Astrocyte (in vitro differentiated cells and primary cell): ENCODE data around the gene ADCY5. TPM values are rescaled to one million over a fixed set of nuclear protein-coding genes. Genes with fewer than 3 reads are reported as not detected.

Source experiments
- DNase-seq: peaks from one replicate; pipeline ENCODE4 v3.0.0-alpha.2; 2010; ENCODE audit warnings: low read depth
- FAIRE-seq: peaks from 2 replicates; lab custom pipeline; 2011; peaks lifted over from hg19 to GRCh38; lab: Jason Lieb, UNC
- H2AFZ ChIP-seq: 2 replicates; pipeline ENCODE4 v1.6.0; 2012; ENCODE audit warnings: low read depth, low read length, inconsistent platforms
- H3K27ac ChIP-seq: 2 replicates; pipeline ENCODE4 v1.5.1; 2011; ENCODE audit warnings: low read depth, low read length, inconsistent platforms
- H3K27me3 ChIP-seq: 2 replicates; pipeline ENCODE4 v1.6.0; 2011; ENCODE audit warnings: low read length, inconsistent platforms; ENCODE audit not compliant: insufficient read depth
- H3K36me3 ChIP-seq: 2 replicates; pipeline ENCODE4 v1.5.1; 2011; ENCODE audit warnings: low read length, inconsistent platforms; ENCODE audit not compliant: insufficient read depth
- H3K4me1 ChIP-seq: 2 replicates; pipeline ENCODE4 v1.5.1; 2011; ENCODE audit warnings: low read length, inconsistent platforms; ENCODE audit not compliant: insufficient read depth
- H3K4me2 ChIP-seq: 2 replicates; pipeline ENCODE4 v1.6.0; 2012; ENCODE audit warnings: low read length, inconsistent platforms
- H3K4me3 ChIP-seq: 2 replicates; pipeline ENCODE4 v1.5.1; 2011; ENCODE audit warnings: low read depth, mild to moderate bottlenecking, low read length, inconsistent platforms; ENCODE audit not compliant: insufficient read depth
- H3K79me2 ChIP-seq: 2 replicates; pipeline ENCODE4 v1.6.0; 2012; ENCODE audit warnings: mild to moderate bottlenecking, low read length, inconsistent platforms; ENCODE audit not compliant: insufficient read depth
- H3K9ac ChIP-seq: 2 replicates; pipeline ENCODE4 v1.6.0; 2012; ENCODE audit warnings: mild to moderate bottlenecking, low read length, inconsistent platforms
- H3K9me3 ChIP-seq: 2 replicates; pipeline ENCODE4 v1.5.1; 2012; ENCODE audit warnings: low read depth, mild to moderate bottlenecking, low read length, inconsistent platforms; ENCODE audit not compliant: insufficient read depth
- H4K20me1 ChIP-seq: 2 replicates; pipeline ENCODE4 v1.6.0; 2012; ENCODE audit warnings: low read length, inconsistent platforms; ENCODE audit not compliant: insufficient read depth
- H3K27ac Mint-ChIP-seq: one replicate; pipeline ENCODE4 v1.8.0; 2021; ENCODE audit warnings: mild to moderate bottlenecking, mixed read lengths; ENCODE audit not compliant: unreplicated experiment
- H3K27me3 Mint-ChIP-seq: one replicate; pipeline ENCODE4 v1.8.0; 2021; ENCODE audit warnings: low read depth, mixed read lengths; ENCODE audit not compliant: unreplicated experiment
- H3K36me3 Mint-ChIP-seq: one replicate; pipeline ENCODE4 v1.8.0; 2021; ENCODE audit warnings: low read depth, mixed read lengths; ENCODE audit not compliant: unreplicated experiment
- H3K4me1 Mint-ChIP-seq: one replicate; pipeline ENCODE4 v1.8.0; 2021; ENCODE audit warnings: low read depth, mixed read lengths; ENCODE audit not compliant: unreplicated experiment
- H3K4me3 Mint-ChIP-seq: one replicate; pipeline ENCODE4 v1.8.0; 2021; ENCODE audit warnings: mild to moderate bottlenecking, moderate library complexity, mixed read lengths; ENCODE audit not compliant: unreplicated experiment
- H3K9me3 Mint-ChIP-seq: one replicate; pipeline ENCODE4 v1.8.0; 2021; ENCODE audit warnings: mild to moderate bottlenecking, mixed read lengths; ENCODE audit not compliant: unreplicated experiment
- EZH2 ChIP-seq: IDR thresholded peaks from 2 replicates; pipeline ENCODE4 v1.6.1; 2012; ENCODE audit warnings: mild to moderate bottlenecking, low read length, inconsistent platforms; ENCODE audit not compliant: insufficient read depth
- total RNA-seq: library from RNA; stranded (reverse); gene quantifications from 2 replicates; pipeline ENCODE4 v1.2.1, GENCODE V29; 2021
- TF ChIP-seq, protein P1 (sequence below): IDR thresholded peaks from 2 replicates; pipeline ENCODE4 v1.5.1; 2011; ENCODE audit warnings: low read depth, mild to moderate bottlenecking, inconsistent platforms, low read length, moderate library complexity; ENCODE audit not compliant: insufficient read depth

Gene ADCY5
- total RNA-seq, 1 donor from 2014 or later: 1.2 TPM

DNA sequence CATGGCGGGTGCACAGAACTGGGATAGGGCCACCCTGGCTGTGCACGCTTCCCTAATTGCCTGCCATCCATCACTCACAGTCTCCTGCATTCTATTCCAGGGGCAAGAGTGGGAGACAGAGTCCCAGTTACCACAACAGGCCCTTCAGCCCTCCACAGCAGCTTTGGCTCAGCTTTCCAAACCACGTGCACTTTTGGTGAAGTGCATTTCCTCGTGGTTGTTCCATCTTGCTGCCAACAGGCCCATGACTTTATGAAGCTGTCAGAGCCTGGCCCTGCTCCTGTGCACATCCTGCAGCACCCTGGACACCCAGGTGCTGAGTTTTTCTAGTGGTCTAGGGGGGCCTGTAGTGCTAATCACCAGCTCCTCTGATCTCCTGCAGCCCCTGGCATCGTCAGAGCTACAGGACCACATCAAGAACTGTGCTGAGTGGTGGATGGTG lies 110.2 kb downstream of the ADCY5 start:
- FAIRE-seq (no peak), DNase-seq (no peak)
- H3K27ac ChIP-seq: no peak overlapping the region
- H4K20me1 ChIP-seq: peaks cover 3% of the 10 kb centered on the region
- peaks cover 37% of the 10 kb centered on the region for H3K27me3 ChIP-seq
- no peaks in the 10 kb centered on the region for H3K79me2 ChIP-seq
- Mint-ChIP-seq H3K4me1 (peaks cover 3% of the 10 kb centered on the region), H3K27me3 (peaks cover 41% of the 10 kb centered on the region), H3K36me3 (peaks cover 3% of the 10 kb centered on the region), H3K9me3 (peaks cover 4% of the 10 kb centered on the region), H3K27ac (no peak overlapping the region), H3K4me3 (no peak overlapping the region)
- H3K9ac ChIP-seq: no peak overlapping the region
- no peaks in the 10 kb centered on the region for H3K36me3 ChIP-seq
- TF ChIP-seq EZH2: no peak
- TF ChIP-seq, protein P1, sequence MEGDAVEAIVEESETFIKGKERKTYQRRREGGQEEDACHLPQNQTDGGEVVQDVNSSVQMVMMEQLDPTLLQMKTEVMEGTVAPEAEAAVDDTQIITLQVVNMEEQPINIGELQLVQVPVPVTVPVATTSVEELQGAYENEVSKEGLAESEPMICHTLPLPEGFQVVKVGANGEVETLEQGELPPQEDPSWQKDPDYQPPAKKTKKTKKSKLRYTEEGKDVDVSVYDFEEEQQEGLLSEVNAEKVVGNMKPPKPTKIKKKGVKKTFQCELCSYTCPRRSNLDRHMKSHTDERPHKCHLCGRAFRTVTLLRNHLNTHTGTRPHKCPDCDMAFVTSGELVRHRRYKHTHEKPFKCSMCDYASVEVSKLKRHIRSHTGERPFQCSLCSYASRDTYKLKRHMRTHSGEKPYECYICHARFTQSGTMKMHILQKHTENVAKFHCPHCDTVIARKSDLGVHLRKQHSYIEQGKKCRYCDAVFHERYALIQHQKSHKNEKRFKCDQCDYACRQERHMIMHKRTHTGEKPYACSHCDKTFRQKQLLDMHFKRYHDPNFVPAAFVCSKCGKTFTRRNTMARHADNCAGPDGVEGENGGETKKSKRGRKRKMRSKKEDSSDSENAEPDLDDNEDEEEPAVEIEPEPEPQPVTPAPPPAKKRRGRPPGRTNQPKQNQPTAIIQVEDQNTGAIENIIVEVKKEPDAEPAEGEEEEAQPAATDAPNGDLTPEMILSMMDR: no peak
- H3K4me1 ChIP-seq: peaks cover 6% of the 10 kb centered on the region
- no peak overlapping the region for H3K4me3 ChIP-seq
- no peak overlapping the region for H3K4me2 ChIP-seq
- no peak overlapping the region for H2AFZ ChIP-seq
- no peaks in the 10 kb centered on the region for H3K9me3 ChIP-seq

DNA sequence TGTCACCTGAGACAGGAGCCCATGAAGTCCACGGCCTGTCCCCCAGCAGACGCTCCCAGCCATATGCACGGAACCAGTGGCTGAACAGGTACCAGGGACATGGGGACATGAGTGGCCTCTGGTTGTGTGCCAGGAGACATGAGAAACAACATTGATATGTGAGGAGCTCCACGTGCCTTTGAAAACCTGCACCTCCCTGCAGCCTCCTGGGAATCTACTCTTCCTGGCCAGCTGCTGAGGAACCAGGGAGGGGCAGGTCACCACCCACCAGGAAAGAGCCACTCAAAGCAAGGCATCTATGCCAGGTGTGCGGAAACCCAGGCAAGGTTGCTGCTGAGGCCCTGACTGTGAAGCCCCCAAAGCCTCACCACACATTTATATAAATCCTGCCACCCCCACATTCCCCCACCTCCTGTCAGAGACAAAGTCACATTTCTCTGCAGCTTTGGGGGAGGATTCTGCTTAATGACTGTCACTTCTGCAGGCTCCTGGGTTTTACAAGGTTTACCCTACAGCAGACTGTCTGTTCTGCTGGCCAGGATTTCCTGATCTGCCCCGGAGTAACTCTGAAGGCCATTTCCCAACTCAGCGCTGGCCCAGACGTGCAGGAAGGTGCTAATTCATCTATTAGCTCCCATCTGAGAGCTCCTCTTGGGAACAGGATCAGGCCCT lies 110.8 kb downstream of the ADCY5 start:
- Mint-ChIP-seq H3K4me1 (peaks cover 3% of the 10 kb centered on the region), H3K27ac (no peak overlapping the region), H3K4me3 (no peak overlapping the region), H3K36me3 (peaks cover 3% of the 10 kb centered on the region), H3K27me3 (peaks cover 42% of the 10 kb centered on the region), H3K9me3 (peaks cover 4% of the 10 kb centered on the region)
- Histone ChIP-seq H3K79me2 (no peaks in the 10 kb centered on the region), H3K9me3 (no peaks in the 10 kb centered on the region), H4K20me1 (no peaks in the 10 kb centered on the region), H3K27ac (no peak overlapping the region), H3K4me2 (no peak overlapping the region), H3K27me3 (peaks cover 39% of the 10 kb centered on the region), H3K9ac (no peak overlapping the region), H3K36me3 (no peaks in the 10 kb centered on the region), H3K4me3 (no peak overlapping the region), H2AFZ (no peak overlapping the region), H3K4me1 (peaks cover under 1% of the 10 kb centered on the region)
- DNase-seq: no peak
- FAIRE-seq: no peak
- TF ChIP-seq, protein P1: no peak
- TF ChIP-seq EZH2: no peak

DNA sequence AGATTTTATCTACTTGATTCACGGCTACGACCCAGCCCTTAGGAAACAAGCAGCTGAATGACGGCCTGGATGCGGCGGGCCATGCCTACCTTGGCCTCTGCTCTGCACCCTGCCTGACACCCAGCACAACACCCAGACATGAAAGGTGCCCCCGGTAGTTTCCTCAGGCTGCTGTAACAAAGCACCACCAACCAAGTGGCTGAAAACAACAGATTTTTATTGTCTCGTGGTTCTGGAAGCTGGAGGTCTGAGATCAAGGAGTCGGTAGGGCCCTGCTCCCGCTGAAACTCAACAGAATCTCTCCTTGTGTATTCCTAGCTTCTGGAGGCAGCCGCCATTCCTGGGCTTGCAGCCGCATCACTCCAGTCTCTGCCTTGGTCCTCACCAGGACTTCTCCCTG lies 111.7 kb downstream of the ADCY5 start:
- peaks cover 4% of the 10 kb centered on the region for H3K9me3 Mint-ChIP-seq
- H3K79me2 ChIP-seq: no peaks in the 10 kb centered on the region
- no peaks in the 10 kb centered on the region for H3K4me1 ChIP-seq
- no peaks in the 10 kb centered on the region for H4K20me1 ChIP-seq
- DNase-seq: no peak
- peaks cover 3% of the 10 kb centered on the region for H3K4me1 Mint-ChIP-seq
- H3K27ac Mint-ChIP-seq: no peak overlapping the region
- TF ChIP-seq, protein P1: no peak
- no peak for TF ChIP-seq EZH2
- H3K36me3 Mint-ChIP-seq: peaks cover 3% of the 10 kb centered on the region
- H3K9me3 ChIP-seq: no peaks in the 10 kb centered on the region
- FAIRE-seq: no peak
- no peaks in the 10 kb centered on the region for H3K36me3 ChIP-seq
- no peak overlapping the region for H2AFZ ChIP-seq
- H3K4me2 ChIP-seq: no peak overlapping the region
- no peak overlapping the region for H3K9ac ChIP-seq
- peaks cover 36% of the 10 kb centered on the region for H3K27me3 ChIP-seq
- H3K4me3 Mint-ChIP-seq: no peak overlapping the region
- no peak overlapping the region for H3K4me3 ChIP-seq
- no peak overlapping the region for H3K27ac ChIP-seq
- H3K27me3 Mint-ChIP-seq: peaks cover 42% of the 10 kb centered on the region
